Liver (tissue), 9 donors: ENCODE data around the gene BAHCC1. TPM values are rescaled to one million over a fixed set of nuclear protein-coding genes. Genes with fewer than 3 reads are reported as not detected.

Experiments
- DNase-seq: peaks from one replicate; pipeline ENCODE4 v3.0.0-alpha.2; 2017; ENCODE audit warnings: low spot score
- H3K27ac ChIP-seq, 2 donors: one replicate each; pipeline ENCODE4 v1.7.0; 2013; ENCODE audit warnings: inconsistent platforms in 2 of 2, low read length in 2 of 2, control low read depth in 1 of 2, low read depth in 1 of 2, mild to moderate bottlenecking in 1 of 2
- H3K27me3 ChIP-seq, 4 donors: one replicate each; pipeline versions ENCODE4 v1.6.1 to v1.7.0; 2013; ENCODE audit warnings: low read length in 3 of 4, inconsistent platforms in 1 of 4, mild to moderate bottlenecking in 1 of 4, moderate library complexity in 1 of 4; ENCODE audit not compliant: control insufficient read depth in 4 of 4, insufficient read depth in 4 of 4
- H3K36me3 ChIP-seq, 4 donors: one replicate each; pipeline versions ENCODE4 v1.6.1 to v1.7.0; 2013; ENCODE audit warnings: low read length in 3 of 4, mild to moderate bottlenecking in 3 of 4, low read depth in 1 of 4, moderate library complexity in 1 of 4; ENCODE audit not compliant: control insufficient read depth in 4 of 4, insufficient read depth in 3 of 4
- H3K4me1 ChIP-seq, 4 donors: one replicate each; pipeline versions ENCODE4 v1.6.1 to v1.7.0; 2013; ENCODE audit warnings: low read length in 3 of 4, mild to moderate bottlenecking in 3 of 4, moderate library complexity in 1 of 4; ENCODE audit not compliant: control insufficient read depth in 4 of 4, insufficient read depth in 4 of 4
- H3K4me3 ChIP-seq, 3 donors: one replicate each; pipeline versions ENCODE4 v1.6.1 to v1.7.0; 2013; ENCODE audit warnings: low read length in 3 of 3, control low read depth in 1 of 3, low read depth in 1 of 3, mild to moderate bottlenecking in 1 of 3
- H3K9ac ChIP-seq, 2 donors: one replicate each; pipeline ENCODE4 v1.7.0; 2013; ENCODE audit warnings: low read length in 2 of 2, mild to moderate bottlenecking in 2 of 2, moderate library complexity in 2 of 2, control low read depth in 1 of 2, low read depth in 1 of 2
- H3K9me3 ChIP-seq, 4 donors: one replicate each; pipeline versions ENCODE4 v1.6.1 to v1.7.0; 2013; ENCODE audit warnings: low read length in 3 of 4; ENCODE audit not compliant: control insufficient read depth in 4 of 4
- ATF3 ChIP-seq: IDR thresholded peaks from 2 replicates; pipeline ENCODE4 v1.6.1; 2016; ENCODE audit warnings: antibody characterized with exemption
- CTCF ChIP-seq: fragments of 150-350 bp; IDR thresholded peaks from 2 replicates; pipeline ENCODE4 v1.5.1; 2017; ENCODE audit warnings: improper control_type of control experiment, low read depth, low read length; ENCODE audit not compliant: missing input control
- EGR1 ChIP-seq, 2 donors: IDR thresholded peaks; 2 replicates each; pipeline ENCODE4 v1.6.1; 2016 to 2018; ENCODE audit warnings: antibody characterized with exemption in 2 of 2, low read depth in 2 of 2
- FOXA1 ChIP-seq: IDR thresholded peaks from 2 replicates; pipeline ENCODE4 v1.6.1; 2016; ENCODE audit warnings: antibody characterized with exemption
- FOXA2 ChIP-seq: IDR thresholded peaks from 2 replicates; pipeline ENCODE4 v1.6.1; 2016; ENCODE audit warnings: antibody characterized with exemption
- GABPA ChIP-seq, 2 donors: IDR thresholded peaks in 1 of 2; conservative IDR thresholded peaks in 1 of 2; 2 replicates each; pipeline ENCODE4 v1.6.1; 2016; ENCODE audit warnings: antibody characterized with exemption in 2 of 2, mild to moderate bottlenecking in 1 of 2, moderate library complexity in 1 of 2
- HNF4A ChIP-seq, 2 donors: conservative IDR thresholded peaks; 2 replicates each; pipeline ENCODE4 v1.6.1; 2016; ENCODE audit warnings: antibody characterized with exemption in 2 of 2, mild to moderate bottlenecking in 2 of 2
- HNF4G ChIP-seq: IDR thresholded peaks from 2 replicates; pipeline ENCODE4 v1.6.1; 2016; ENCODE audit warnings: antibody characterized with exemption
- JUND ChIP-seq, 2 donors: IDR thresholded peaks; 2 replicates each; pipeline ENCODE4 v1.6.1; 2016; ENCODE audit warnings: antibody characterized with exemption in 2 of 2
- MAX ChIP-seq: IDR thresholded peaks from 2 replicates; pipeline ENCODE4 v1.6.1; 2016; ENCODE audit warnings: antibody characterized with exemption
- NR2F2 ChIP-seq: IDR thresholded peaks from 2 replicates; pipeline ENCODE4 v1.6.1; 2016; ENCODE audit warnings: antibody characterized with exemption
- RAD21 ChIP-seq, 2 donors: IDR thresholded peaks; 2 replicates each; pipeline ENCODE4 v1.6.1; 2016; ENCODE audit warnings: antibody characterized with exemption in 2 of 2, mild to moderate bottlenecking in 2 of 2
- REST ChIP-seq: IDR thresholded peaks from 2 replicates; pipeline ENCODE4 v1.6.1; 2016; ENCODE audit warnings: antibody characterized with exemption, mild to moderate bottlenecking
- RXRA ChIP-seq, 2 donors: IDR thresholded peaks; 2 replicates each; pipeline ENCODE4 v1.6.1; 2017 to 2018; ENCODE audit warnings: antibody characterized with exemption in 2 of 2, mild to moderate bottlenecking in 1 of 2
- SP1 ChIP-seq: IDR thresholded peaks from 2 replicates; pipeline ENCODE4 v1.6.1; 2018; ENCODE audit warnings: antibody characterized with exemption, mild to moderate bottlenecking
- TAF1 ChIP-seq: conservative IDR thresholded peaks from 2 replicates; pipeline ENCODE4 v1.6.1; 2016; ENCODE audit warnings: antibody characterized with exemption, mild to moderate bottlenecking
- YY1 ChIP-seq: IDR thresholded peaks from 2 replicates; pipeline ENCODE4 v1.6.1; 2016; ENCODE audit warnings: antibody characterized with exemption, mild to moderate bottlenecking
- ZBTB33 ChIP-seq: IDR thresholded peaks from 2 replicates; pipeline ENCODE4 v1.6.1; 2016; ENCODE audit warnings: antibody characterized with exemption
- WGBS: extraction: QIAGEN DNeasy Blood & Tissue Kit; methylation state at CpG from one replicate; pipeline ENCODE4 v1.1.7; 2013; 5-methylcytosine and 5-hydroxymethylcytosine counted together
- polyA plus RNA-seq, 2 donors: library from polyadenylated mRNA; stranded (reverse) in 1 of 2; unstranded in 1 of 2; fragments of 200-250 nt in 1 of 2; fragments of >200 nt in 1 of 2; fragmentation: Nextera tagmentation in 1 of 2; extraction: Ambion mirVana in 1 of 2; gene quantifications; one replicate each; pipeline versions ENCODE4 v1.2.1 to v1.2.3, GENCODE V29; 2013 to 2015
- total RNA-seq, 2 donors: library from RNA; depleted of rRNA; stranded (reverse); fragments of >200 nt; gene quantifications; one replicate each; pipeline ENCODE4 v1.2.3, GENCODE V29; 2014
- donor health status: healthy.
- donor health status: healthy.
- donor health status: healthy.
- donor health status: healthy.
- donor health status: healthy.

The BAHCC1 gene
- total and polyA plus RNA-seq, 4 donors, result 0.76 to 3.9 (median 2.5) TPM

- TF ChIP-seq ZBTB33, result no peak
- TF ChIP-seq CTCF, result no peak
- TF ChIP-seq MAX, result no peak
- no peak for TF ChIP-seq SP1
- no peak for TF ChIP-seq JUND (IDR thresholded peaks at IDR 0.05)
- no peak for TF ChIP-seq REST
- TF ChIP-seq NR2F2, result no peak
- no peak for TF ChIP-seq HNF4G
- no peak for TF ChIP-seq YY1
- no peak for TF ChIP-seq FOXA2
- no peak for TF ChIP-seq RXRA (IDR thresholded peaks at IDR 0.05)
- TF ChIP-seq HNF4A (conservative IDR thresholded peaks at IDR 0.05), result no peak
- no peak for TF ChIP-seq TAF1
- no peak for TF ChIP-seq GABPA (IDR thresholded peaks at IDR 0.05 in 1 of 2, conservative IDR thresholded peaks at IDR 0.05 in 1 of 2)
- TF ChIP-seq FOXA1, result no peak
- no peak for TF ChIP-seq ATF3
- TF ChIP-seq EGR1 (IDR thresholded peaks at IDR 0.05; ENCODE audit: low read depth in 2 of 2), result no peak
- TF ChIP-seq RAD21 (IDR thresholded peaks at IDR 0.05), result no peak
- 92% methylated on average over 30 of the region's 30 CpGs for WGBS
- peaks cover 0 to 2% (median 0%) of the 10 kb centered on the region in 4 donors for H3K36me3 ChIP-seq
- H3K4me1 ChIP-seq, result no peaks in the 10 kb centered on the region
- H3K27me3 ChIP-seq, result no peaks in the 10 kb centered on the region
- no peak for DNase-seq
- H3K9me3 ChIP-seq, result no peaks in the 10 kb centered on the region
- no peak overlapping the region for H3K9ac ChIP-seq
- H3K4me3 ChIP-seq, result no peak overlapping the region
- no peak overlapping the region for H3K27ac ChIP-seq
These were observed 57.8 kb downstream of the BAHCC1 start for GRCh38 chr17:81453076-81453475.
